ENCODE results near the gene KRTAP10-3. TPM values are rescaled to one million over a fixed set of nuclear protein-coding genes. Genes with fewer than 3 reads are reported as not detected.

The KRTAP10-3 gene
- polyA plus RNA-seq, 1 of the 3 experiments (the other 2 are of a cell fraction) = not detected

DNA sequence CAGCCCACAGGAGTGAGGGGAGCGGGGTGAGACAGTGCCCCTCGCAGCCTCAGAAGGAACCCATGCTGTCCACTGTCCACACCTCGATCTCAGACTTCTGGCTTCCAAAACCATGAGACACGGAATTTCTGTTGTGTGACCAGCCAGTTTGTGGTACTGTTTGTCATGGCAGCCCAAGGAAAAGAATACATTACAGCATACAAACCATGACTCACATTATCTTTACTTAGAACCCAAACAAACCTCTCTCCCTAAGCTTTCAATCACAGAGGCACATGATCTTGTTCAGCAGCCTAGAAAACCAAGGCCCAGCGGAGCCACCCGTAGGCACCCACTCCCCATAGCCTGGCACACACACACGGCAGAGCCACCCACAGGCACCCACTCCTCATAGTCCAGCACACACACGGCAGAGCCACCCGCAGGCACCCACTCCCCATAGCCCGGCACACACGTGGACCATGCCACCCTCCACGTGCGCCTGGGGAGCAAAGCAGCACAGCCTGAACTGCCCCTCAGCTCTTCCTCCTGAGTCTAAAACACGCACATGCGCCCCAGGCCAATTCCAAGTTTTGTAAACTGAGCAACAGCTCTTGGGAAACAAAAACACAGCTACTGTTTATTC, 14.5 kb upstream of the KRTAP10-3 start:
- Histone ChIP-seq H2AFZ (ENCODE audit: low read depth) (no peak overlapping the region), H3K4me2 (no peak overlapping the region), H3F3A (replicated peaks; ENCODE audit: insufficient read depth) (no peaks in the 10 kb centered on the region), H3K79me2 (ENCODE audit: insufficient read depth) (no peaks in the 10 kb centered on the region), H4K20me1 (ENCODE audit: insufficient read depth) (no peaks in the 10 kb centered on the region), H3K4me1 (ENCODE audit: control insufficient read depth in 1 of 2, insufficient read depth in 2 of 2, low read depth in 1 of 2, low read length in 1 of 2) (no peaks in the 10 kb centered on the region), H3K27ac (ENCODE audit: low read depth in 2 of 2, low read length in 1 of 2) (no peak overlapping the region), H3K9me2 (no peaks in the 10 kb centered on the region), H3K27me3 (ENCODE audit: insufficient read depth) (peaks cover 59% of the 10 kb centered on the region), H3K9ac (no peak overlapping the region), H3K36me3 (replicated peaks in 1 of 2; ENCODE audit: control insufficient read depth in 1 of 2, insufficient read depth in 2 of 2, low read length in 1 of 2) (no peaks in the 10 kb centered on the region), H3K9me3 (no peaks in the 10 kb centered on the region), H3K4me3 (ENCODE audit: low read depth in 2 of 2, low read length in 1 of 2) (no peak overlapping the region)
- DNase-seq = no peak
- ChIA-PET POLR2A (no interaction called here), CTCF (interaction anchor here (0.7 to 1.2 kb wide), 2 partner anchors 153 to 220 kb away, joined by 3 read pairs; no protein-coding TSS in a partner anchor)
- no peak for TF ChIP-seq RAD21 (IDR thresholded peaks at IDR 0.05; ENCODE audit: low read length)
- TF ChIP-seq NFIC (IDR thresholded peaks at IDR 0.05; ENCODE audit: borderline replicate concordance) = no peak
- TF ChIP-seq USF1 (IDR thresholded peaks at IDR 0.05; ENCODE audit: borderline replicate concordance, low read depth) = no peak
- no peak for TF ChIP-seq GABPA (IDR thresholded peaks at IDR 0.05; ENCODE audit: low read depth)
- no peak for TF ChIP-seq POLR2AphosphoS5 (IDR thresholded peaks at IDR 0.05; ENCODE audit: low read depth, low read length)
- TF ChIP-seq RXRA (IDR thresholded peaks at IDR 0.05; ENCODE audit: borderline replicate concordance, low read depth) = no peak
- 21% methylated on average over 12 of the region's 15 CpGs for WGBS (ENCODE audit: low lambda C conversion rate)

DNA sequence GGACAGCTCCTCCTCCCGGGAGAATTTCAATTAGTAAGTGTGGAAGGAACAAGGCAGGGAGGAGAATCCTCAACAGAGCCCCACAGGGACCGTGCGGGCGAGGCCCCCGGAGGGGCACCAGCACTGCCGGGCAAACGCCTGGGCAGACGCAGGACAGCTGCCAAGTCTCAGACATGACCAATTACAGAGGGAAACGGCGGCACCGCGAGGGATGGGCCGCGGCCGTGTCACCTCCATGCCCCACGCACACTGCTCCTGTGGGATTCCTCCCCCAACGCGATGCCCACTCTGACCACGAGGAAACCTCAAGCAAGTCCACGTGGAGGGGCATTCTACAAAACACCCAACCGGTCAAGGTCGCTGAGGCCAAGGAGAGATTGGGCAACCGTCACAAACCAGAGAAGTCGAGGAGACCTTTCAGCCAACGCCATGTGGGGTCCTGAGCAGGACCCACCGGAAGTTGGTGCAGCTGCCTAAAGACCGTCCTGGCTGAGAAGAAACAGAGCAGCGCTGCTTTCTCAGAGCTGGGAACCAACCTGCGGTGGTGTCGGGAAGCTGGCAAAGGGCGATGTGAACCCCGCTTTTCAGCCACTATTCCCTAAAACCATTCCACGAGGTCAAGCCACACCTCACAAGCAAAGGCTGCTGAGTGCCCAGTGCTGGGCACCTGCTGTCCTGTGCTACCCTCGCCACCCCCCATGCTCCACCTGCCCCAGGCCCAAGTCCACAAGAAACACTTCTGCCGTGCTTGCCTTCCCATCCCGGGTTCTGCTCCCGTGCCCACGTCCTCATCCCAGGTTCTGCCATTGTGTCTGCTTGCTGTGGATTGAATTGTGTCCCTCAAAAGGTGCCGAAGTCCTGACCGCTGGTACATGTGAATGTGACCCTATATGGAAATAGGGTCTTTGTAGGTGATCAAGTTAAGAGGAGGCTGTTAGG, 13.5 kb upstream of the KRTAP10-3 start:
- CTCF ChIA-PET = interaction anchor here (1.2 kb wide), 1 partner anchor 154 kb away, joined by 3 read pairs; no protein-coding TSS in a partner anchor
- H3K4me3 ChIP-seq (ENCODE audit: low read depth in 2 of 2, low read length in 1 of 2) = no peak overlapping the region

More for the DNA sequence above, 13.5 kb upstream of the KRTAP10-3 start:
- Histone ChIP-seq H3K27ac (ENCODE audit: low read depth in 2 of 2, low read length in 1 of 2) (no peak overlapping the region), H3K27me3 (ENCODE audit: insufficient read depth) (peaks cover 58% of the 10 kb centered on the region), H3K36me3 (replicated peaks in 1 of 2; ENCODE audit: control insufficient read depth in 1 of 2, insufficient read depth in 2 of 2, low read length in 1 of 2) (no peaks in the 10 kb centered on the region), H3K9ac (no peak overlapping the region), H3K9me3 (no peaks in the 10 kb centered on the region), H2AFZ (ENCODE audit: low read depth) (no peak overlapping the region), H3K4me1 (ENCODE audit: control insufficient read depth in 1 of 2, insufficient read depth in 2 of 2, low read depth in 1 of 2, low read length in 1 of 2) (no peaks in the 10 kb centered on the region), H3K9me2 (no peaks in the 10 kb centered on the region), H3F3A (replicated peaks; ENCODE audit: insufficient read depth) (no peaks in the 10 kb centered on the region), H4K20me1 (ENCODE audit: insufficient read depth) (no peaks in the 10 kb centered on the region), H3K4me2 (no peak overlapping the region), H3K79me2 (ENCODE audit: insufficient read depth) (no peaks in the 10 kb centered on the region)
- TF ChIP-seq CTCF (IDR thresholded peaks at IDR 0.05) (no peak), RXRA (IDR thresholded peaks at IDR 0.05; ENCODE audit: borderline replicate concordance, low read depth) (no peak), MXI1 (IDR thresholded peaks at IDR 0.05; ENCODE audit: low read depth, low read length) (no peak), TCF12 (IDR thresholded peaks at IDR 0.05) (no peak), CHD2 (IDR thresholded peaks at IDR 0.05; ENCODE audit: low read length, partially characterized antibody) (no peak), TAF1 (IDR thresholded peaks at IDR 0.05; ENCODE audit: borderline replicate concordance, low read depth, low read length) (no peak)
- POLR2A ChIA-PET = no interaction called here
- WGBS (ENCODE audit: low lambda C conversion rate) = 41% methylated on average over 24 of the region's 40 CpGs
- no peak for DNase-seq

Measured in SK-N-SH (cell line).